GM21737 (cell line): ENCODE measurements around the gene BEND3.
"Not testable (repeated sequence)": the region's sequence is repeated elsewhere in the genome, so short reads cannot be mapped to it uniquely, and the experiment has no call there.

ENCODE experiments used
- ATAC-seq: cut with Tn5 transposase; IDR thresholded peaks from one replicate; pipeline ENCODE4 v1.9.1; 2021; ENCODE audit warnings: mild to moderate bottlenecking, moderate library complexity; ENCODE audit not compliant: unreplicated experiment

The BEND3 gene

GRCh38 chr6:107114926-107115694 is at the start of gene BEND3:
BEND3 (minus strand) TSS chr6:107115515; CDS start chr6:107099285, 16,230 bp downstream.
- peak; percentile 22 for ATAC-seq

DNA sequence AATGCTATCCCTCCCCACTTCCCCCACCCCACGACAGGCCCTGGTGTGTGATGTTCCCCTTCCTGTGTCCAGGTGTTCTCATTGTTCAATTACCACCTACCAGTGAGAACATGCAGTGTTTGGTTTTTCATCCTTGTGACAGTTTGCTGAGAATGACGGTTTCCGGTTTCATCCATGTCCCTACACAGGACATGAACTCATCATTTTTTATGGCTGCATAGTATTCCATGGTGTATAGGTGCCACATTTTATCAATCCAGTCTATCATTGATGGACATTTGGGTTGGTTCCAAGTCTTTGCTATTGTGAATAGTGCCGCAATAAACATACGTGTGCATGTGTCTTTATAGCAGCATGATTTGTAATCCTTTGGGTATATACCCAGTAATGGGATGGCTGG is 49.0 kb upstream of the BEND3 start:
- ATAC-seq = not testable (repeated sequence)

DNA sequence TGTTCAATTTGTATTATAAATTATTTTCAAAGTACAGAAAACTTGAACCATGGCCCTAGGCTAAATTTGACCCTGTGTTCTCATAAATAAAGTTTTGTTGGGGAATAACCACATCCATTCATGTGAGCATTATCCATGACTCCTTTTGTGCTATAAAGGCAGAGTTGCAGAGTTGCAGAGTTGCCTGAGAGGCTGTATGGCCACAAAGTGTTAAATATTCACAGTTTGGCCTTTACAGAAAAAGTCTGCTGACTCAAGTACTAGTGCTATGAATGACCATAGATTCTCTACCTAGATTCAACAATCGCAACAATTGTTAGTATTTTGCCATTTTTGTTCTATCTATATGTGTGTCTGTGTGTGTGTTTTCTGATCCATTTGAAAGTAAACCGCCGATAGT is 46.2 kb upstream of the BEND3 start:
- ATAC-seq = no peak

DNA sequence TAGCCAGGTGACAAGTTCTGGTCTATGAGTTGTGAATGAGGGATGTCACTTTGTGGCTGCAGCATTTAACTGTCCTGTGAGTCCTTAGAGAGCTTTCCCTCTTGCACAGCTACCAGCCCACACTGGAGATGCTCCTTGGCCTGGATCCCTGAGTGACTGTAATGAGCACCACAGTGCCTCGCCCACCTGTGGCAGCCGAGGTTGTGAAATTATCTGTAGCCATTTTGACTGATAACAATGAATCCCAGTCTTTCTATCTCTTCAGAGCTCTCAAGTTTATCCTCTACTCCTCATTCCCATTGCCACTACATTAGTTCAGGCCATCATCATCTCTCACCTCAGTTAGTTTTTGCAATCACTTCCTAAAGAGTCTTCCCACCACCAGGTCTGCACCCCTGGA is 41.3 kb upstream of the BEND3 start:
- no peak for ATAC-seq

DNA sequence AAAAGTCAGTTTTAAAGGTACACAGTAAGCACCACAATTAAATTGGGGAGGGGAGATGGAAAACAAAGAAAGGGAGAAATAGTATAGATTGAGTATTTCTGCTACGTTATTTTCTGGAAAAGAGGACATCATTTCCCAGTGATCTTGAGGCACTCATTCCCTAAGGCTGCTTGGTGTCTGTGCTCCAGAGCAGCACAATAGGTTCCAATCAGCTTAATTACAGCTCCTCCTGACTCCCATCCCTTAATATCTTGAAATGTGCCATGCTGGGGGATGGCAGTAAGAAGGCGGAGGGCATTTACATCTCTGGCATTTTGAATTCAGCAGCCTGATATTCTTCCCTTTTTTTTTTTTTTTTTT is 39.5 kb upstream of the BEND3 start:
- ATAC-seq = no peak

- no peak for ATAC-seq
These were observed 39.0 kb upstream of the BEND3 start for GRCh38 chr6:107154131-107154800.

DNA sequence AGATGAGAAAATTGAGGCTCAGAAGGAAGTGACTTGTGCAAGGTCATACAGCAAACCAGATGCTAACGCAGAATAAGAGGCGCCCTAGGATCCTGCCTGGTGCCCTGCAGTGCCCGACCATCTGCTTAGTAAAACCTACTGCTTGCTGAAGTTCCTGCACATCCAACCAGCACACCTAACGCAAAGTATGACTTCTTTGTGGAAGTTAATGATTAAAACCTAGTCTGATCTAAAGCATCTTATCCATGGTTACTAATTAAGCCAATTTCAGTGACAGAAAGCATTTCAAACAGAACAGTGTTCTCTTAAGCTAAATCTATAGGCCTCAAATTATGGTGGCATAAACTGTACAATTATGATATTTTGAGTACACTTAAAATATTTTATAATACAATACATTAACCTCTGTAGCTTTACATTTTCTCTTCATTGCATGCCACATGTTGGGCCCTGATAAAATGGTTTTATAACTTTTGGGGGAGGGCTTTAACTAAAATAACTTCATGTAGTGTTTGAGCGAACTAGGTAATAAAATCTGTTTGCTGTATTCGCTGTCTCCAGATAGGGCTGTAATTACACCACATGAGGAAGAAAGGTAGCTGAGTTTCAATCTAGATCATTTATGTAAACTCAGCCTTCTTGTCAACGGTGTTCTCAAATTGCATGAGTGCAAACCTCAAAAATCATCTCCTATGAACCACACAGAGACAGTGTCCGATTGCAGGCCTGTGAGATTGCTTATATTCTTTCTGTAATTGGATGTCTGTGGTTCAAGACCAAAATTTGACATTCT is 37.5 kb upstream of the BEND3 start:
- no peak for ATAC-seq

GRCh38 chr6:107144666-107145065 is 29.4 kb upstream of the BEND3 start:
- no peak for ATAC-seq

GRCh38 chr6:107144014-107144413 is 28.7 kb upstream of the BEND3 start:
- no peak for ATAC-seq

DNA sequence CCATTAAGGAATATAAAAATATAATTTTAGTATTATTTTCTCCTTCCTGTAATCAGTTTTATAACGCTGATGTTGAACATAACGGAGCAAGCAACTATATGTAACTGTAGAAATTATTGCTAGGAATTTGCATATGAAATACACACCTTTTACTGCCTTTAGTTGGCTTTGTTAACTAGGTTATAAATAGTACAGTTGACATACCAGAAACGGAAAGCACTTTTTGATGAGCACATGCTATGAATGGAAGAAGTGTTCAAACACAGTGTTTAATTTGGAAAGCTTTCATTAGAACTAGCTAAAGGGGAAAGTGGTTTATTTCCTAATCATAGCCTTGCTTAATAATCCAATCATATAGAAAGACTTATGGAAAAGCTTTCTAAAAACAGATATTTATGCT is 25.3 kb upstream of the BEND3 start:
- ATAC-seq = no peak

GRCh38 chr6:107136324-107136723 is 21.0 kb upstream of the BEND3 start:
- ATAC-seq = not testable (repeated sequence)

- ATAC-seq = not testable (repeated sequence)
These were observed 19.8 kb upstream of the BEND3 start for GRCh38 chr6:107135048-107135680.

DNA sequence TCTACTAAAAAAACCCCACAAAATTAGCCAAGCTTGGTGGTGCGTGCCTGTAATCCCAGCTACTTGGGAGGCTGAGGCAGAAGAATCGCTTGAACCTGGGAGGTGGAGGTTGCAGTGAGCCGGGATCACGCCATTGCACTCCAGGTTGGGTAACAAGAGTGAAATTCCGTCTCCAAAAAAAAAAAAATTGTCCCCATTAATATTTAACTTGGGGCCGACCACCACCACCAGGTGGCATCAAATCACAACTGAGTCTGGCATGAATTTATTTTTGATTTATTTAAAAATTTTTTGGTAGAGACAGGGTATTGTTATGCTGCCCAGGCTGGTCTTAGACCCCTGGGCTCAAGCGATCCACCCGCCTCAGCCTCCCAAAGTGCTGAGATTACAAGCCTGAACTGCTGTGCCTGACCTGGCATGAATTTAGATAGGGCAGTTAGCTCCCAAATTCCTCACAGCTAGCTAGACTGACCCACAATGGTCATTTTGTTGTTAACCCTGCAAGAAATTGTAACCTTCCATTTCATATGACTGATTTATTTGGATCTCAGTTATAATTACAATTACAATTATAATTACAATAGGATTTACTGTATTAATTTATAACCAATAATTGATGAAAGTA is 17.1 kb upstream of the BEND3 start:
- ATAC-seq = no peak

GRCh38 chr6:107129370-107129925 is 14.1 kb upstream of the BEND3 start:
- no peak for ATAC-seq

GRCh38 chr6:107128577-107128976 is 13.3 kb upstream of the BEND3 start:
- ATAC-seq = no peak

- no peak for ATAC-seq
These were observed 12.9 kb upstream of the BEND3 start for GRCh38 chr6:107128175-107128574.

DNA sequence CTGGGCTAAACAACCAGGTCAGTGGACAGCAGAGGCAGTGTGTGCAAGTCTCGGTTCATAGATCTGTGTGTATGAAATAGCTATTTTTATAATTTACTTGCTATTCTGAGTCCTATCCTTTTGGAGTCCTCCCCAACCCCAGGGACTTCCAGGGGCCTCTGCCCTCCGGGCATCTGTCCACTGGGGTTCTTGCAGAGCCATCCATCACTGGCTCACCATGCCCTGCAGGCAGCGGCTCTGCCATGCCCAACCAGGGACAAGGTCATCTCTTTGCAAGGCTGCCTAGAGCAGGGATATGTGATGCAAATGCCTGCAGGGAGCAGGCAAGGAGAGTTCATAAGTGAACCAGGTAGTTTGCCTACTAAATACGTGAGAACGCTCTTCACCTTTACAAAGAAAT is 10.5 kb upstream of the BEND3 start:
- ATAC-seq = no peak

DNA sequence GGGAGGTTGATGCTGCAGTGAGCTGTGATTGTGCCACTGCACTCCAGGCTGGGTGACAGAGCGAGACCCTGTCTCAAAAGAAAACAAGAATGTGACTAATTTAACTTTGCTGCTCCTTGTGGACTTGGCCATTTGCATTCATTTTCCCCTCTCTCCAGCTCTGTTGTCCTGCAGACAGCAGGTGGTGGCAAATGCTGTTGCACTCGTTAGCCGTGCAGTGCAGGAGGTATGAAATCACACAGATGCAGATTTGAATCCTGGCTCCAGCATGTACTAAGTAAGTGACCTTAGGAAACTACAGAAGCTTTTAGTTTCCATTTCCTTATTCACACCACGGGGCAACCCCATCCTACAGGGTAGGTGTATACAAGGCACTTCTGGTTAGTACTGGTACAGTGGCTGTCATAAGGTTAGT is 9.6 kb upstream of the BEND3 start:
- ATAC-seq = peak; percentile 93

- no peak for ATAC-seq
These were observed 8.2 kb upstream of the BEND3 start for GRCh38 chr6:107123501-107123900.

GRCh38 chr6:107122748-107123147 is 7.4 kb upstream of the BEND3 start:
- no peak for ATAC-seq
